ENCODE results near the gene PCDHGB4.
"Not testable (repeated sequence)": the region's sequence is repeated elsewhere in the genome, so short reads cannot be mapped to it uniquely, and the experiment has no call there.

Gene PCDHGB4

GRCh38 chr5:141366016-141366896 is 21.2 kb upstream of the PCDHGB4 start:
- no peak for DNase-seq (ENCODE audit: low read depth in 2 of 2)

- no peak for DNase-seq (ENCODE audit: low read depth in 2 of 2)
These were observed 17.3 kb upstream of the PCDHGB4 start, which contains the start of gene PCDHGB3 for GRCh38 chr5:141369994-141370848. TSS of gene PCDHGB3 (plus strand) at chr5:141370242. CDS start at chr5:141370395, 153 bp downstream.

GRCh38 chr5:141371572-141372475 is 15.7 kb upstream of the PCDHGB4 start:
- no peak for DNase-seq (ENCODE audit: low read depth in 2 of 2)

- no peak for DNase-seq (ENCODE audit: low read depth in 2 of 2)
These were observed 13.7 kb upstream of the PCDHGB4 start, which contains the start of gene PCDHGA6 for GRCh38 chr5:141373673-141374317. TSS of gene PCDHGA6 (plus strand) at chr5:141373891. CDS start at chr5:141374084, 193 bp downstream.

DNA sequence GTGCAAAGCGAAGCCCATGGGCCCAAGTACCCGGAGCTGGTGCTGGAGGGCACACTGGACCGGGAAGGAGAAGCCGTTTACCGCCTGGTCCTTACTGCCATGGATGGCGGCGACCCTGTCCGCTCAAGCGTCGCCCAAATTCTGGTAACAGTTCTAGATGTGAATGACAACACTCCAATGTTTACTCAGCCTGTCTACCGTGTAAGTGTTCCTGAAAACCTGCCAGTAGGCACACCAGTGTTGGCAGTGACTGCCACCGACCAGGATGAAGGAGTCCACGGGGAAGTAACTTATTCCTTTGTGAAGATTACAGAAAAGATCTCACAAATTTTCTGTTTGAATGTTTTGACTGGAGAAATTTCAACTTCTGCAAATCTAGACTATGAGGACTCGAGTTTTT is 12.9 kb upstream of the PCDHGB4 start:
- no peak for DNase-seq (ENCODE audit: low read depth in 2 of 2)

- DNase-seq (ENCODE audit: low read depth in 2 of 2), result not testable (repeated sequence)
These were observed 11.9 kb upstream of the PCDHGB4 start for GRCh38 chr5:141375444-141376155.

DNA sequence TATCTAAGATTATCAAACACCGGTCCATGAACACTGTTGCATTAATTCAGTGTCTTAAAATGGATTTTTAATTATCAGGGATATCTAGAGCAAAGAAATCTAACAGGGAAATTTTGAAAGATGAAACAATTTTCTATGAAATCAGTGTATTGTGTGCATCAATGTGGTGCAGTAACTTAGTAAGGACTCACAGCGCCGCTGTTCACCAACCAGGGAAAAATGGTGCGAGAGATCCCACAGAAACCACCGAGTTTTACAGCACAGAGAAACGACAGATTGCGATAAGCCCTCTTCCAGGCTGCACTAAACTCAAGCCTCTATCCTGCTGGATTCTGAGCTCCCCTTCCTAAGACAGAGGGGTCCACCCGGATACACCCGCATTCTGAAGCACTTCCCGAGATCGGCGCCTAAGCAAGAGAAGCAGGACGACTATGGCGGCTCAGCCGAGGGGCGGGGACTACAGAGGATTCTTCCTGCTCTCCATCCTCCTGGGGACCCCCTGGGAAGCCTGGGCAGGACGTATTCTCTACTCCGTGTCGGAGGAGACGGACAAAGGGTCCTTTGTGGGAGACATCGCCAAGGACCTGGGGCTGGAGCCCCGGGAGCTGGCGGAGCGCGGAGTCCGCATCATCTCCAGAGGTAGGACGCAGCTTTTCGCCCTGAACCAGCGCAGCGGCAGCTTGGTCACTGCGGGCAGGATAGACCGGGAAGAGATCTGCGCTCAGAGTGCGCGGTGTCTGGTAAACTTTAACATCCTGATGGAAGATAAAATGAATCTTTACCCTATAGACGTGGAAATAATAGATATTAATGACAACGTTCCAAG is 4.8 kb upstream of the PCDHGB4 start, which contains the start of gene PCDHGA7:
TSS of gene PCDHGA7 (plus strand) at position 274 of the 826 bp plus-strand sequence. CDS start at position 432, 158 bp downstream.
- DNase-seq (ENCODE audit: low read depth in 2 of 2), result no peak

- no peak for DNase-seq (ENCODE audit: low read depth in 2 of 2)
These were observed 4.2 kb upstream of the PCDHGB4 start for GRCh38 chr5:141383345-141383744.

- no peak for DNase-seq (ENCODE audit: low read depth in 2 of 2)
These were observed 2.8 kb upstream of the PCDHGB4 start for GRCh38 chr5:141384471-141385267.

- no peak for DNase-seq (ENCODE audit: low read depth in 2 of 2)
These were observed 1.2 kb downstream of the PCDHGB4 start for GRCh38 chr5:141388661-141389060.

GRCh38 chr5:141389153-141390042 is 1.9 kb downstream of the PCDHGB4 start:
- no peak for DNase-seq (ENCODE audit: low read depth in 2 of 2)

- no peak for DNase-seq (ENCODE audit: low read depth in 2 of 2)
These were observed 5.1 kb downstream of the PCDHGB4 start, which contains the start of gene PCDHGA8 for GRCh38 chr5:141392429-141393198. TSS of gene PCDHGA8 (plus strand) at chr5:141392633. CDS start at chr5:141392814, 181 bp downstream.

- no peak for DNase-seq (ENCODE audit: low read depth in 2 of 2)
These were observed 5.8 kb downstream of the PCDHGB4 start for GRCh38 chr5:141393267-141393666.

- DNase-seq (ENCODE audit: low read depth in 2 of 2), result not testable (repeated sequence)
These were observed 7.1 kb downstream of the PCDHGB4 start for GRCh38 chr5:141394401-141395187.

- peak in 1 of 2 donors; percentile 24 for DNase-seq (ENCODE audit: low read depth in 2 of 2)
These were observed 10.5 kb downstream of the PCDHGB4 start, which contains the start of gene PCDHGB5 for GRCh38 chr5:141397756-141398551. TSS of gene PCDHGB5 (plus strand) at chr5:141397947. CDS start at chr5:141398128, 181 bp downstream.
